HG02763 (cell line): ENCODE measurements around the gene NR5A1.

Experiments used
- ATAC-seq: cut with Tn5 transposase; IDR thresholded peaks from one replicate; pipeline ENCODE4 v1.9.1; 2021; ENCODE audit warnings: mild to moderate bottlenecking, moderate library complexity; ENCODE audit not compliant: unreplicated experiment

NR5A1 gene

GRCh38 chr9:124467410-124468060, 39.7 kb downstream of the NR5A1 start:
- ATAC-seq: no peak

- ATAC-seq: no peak
Observed at GRCh38 chr9:124465736-124466135, 41.5 kb downstream of the NR5A1 start.

DNA sequence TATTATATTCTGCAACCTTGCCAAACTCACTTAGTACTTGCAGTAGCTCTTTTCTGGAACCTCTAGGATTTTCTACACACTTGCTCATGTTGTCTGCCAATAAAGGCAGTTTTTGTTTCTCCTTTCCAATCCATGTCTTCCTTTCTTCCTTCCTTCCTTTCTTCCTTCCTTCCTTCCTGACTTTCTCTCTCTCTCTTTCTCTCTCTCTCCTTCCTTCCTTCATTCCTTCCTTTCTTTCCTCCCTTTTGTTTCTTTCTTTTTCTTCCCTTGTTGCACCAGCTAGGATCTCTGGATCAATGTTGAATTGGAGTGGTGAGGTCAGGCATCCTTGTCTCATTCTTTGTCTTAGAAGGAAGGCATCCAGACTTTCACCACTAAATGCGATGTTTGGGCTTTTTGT, 44.5 kb downstream of the NR5A1 start:
- ATAC-seq: no peak

- ATAC-seq: no peak
Observed at GRCh38 chr9:124458441-124458840, 48.8 kb downstream of the NR5A1 start.

GRCh38 chr9:124457887-124458431, 49.2 kb downstream of the NR5A1 start:
- ATAC-seq: no peak

GRCh38 chr9:124457079-124457886, 49.9 kb downstream of the NR5A1 start:
- ATAC-seq: no peak

DNA sequence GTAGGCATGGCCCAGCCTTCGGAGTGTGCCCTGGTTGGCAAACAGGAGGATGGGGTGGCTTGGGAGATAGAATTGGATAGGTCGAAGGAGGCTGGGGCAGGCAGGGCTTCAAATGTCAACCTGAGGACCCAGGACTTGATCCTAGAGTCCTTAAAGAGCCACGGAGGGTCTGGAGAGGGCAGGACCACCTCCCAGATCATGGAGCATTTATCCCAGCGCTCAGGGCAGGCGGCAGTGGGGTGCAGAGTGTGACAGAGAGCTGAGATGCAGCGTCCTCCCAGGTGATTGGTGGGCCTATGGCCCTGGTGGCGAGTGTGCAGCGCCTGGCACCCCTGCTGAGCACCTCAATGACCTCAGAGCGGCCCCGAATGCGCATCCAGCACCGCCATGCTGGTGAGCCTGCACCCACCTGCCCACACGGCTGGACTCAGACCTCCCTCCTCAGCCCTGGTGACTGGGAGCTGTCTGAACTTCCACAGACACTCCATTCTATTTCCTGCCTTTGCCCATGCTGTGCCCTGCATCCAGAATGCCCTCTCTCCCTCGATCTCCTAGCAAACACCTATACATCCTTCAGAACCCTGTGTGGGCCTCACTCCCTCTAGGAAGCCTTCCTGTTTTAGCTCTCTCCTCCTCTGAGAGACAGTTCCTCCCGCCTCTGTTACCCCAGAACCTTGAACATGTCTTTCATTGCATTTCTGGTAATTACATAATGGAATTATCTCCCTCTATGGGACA, 50.7 kb downstream of the NR5A1 start:
- ATAC-seq: no peak

DNA sequence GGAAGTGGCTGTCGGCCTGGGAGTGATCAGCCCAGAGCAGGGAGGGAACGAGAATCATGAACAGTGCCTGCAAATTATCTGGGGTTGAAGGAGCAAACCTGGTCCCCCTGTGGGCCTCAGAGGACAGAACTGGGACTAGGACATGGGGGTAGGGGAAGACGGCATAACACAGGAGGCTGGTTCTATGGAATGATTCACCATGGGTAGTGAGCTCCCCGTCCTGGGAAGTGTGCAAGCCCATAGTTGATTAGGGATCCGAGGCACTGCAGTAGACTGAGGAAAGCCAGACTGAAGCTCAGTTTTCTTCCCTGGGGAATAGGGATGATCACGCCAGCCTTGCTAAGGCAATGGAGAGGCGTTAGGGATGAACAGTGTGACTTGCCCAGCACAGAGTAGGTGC, 51.4 kb downstream of the NR5A1 start:
- no peak for ATAC-seq

- ATAC-seq: no peak
Observed at GRCh38 chr9:124454791-124455443, 52.3 kb downstream of the NR5A1 start.

- ATAC-seq: no peak
Observed at GRCh38 chr9:124454296-124454695, 52.9 kb downstream of the NR5A1 start.

DNA sequence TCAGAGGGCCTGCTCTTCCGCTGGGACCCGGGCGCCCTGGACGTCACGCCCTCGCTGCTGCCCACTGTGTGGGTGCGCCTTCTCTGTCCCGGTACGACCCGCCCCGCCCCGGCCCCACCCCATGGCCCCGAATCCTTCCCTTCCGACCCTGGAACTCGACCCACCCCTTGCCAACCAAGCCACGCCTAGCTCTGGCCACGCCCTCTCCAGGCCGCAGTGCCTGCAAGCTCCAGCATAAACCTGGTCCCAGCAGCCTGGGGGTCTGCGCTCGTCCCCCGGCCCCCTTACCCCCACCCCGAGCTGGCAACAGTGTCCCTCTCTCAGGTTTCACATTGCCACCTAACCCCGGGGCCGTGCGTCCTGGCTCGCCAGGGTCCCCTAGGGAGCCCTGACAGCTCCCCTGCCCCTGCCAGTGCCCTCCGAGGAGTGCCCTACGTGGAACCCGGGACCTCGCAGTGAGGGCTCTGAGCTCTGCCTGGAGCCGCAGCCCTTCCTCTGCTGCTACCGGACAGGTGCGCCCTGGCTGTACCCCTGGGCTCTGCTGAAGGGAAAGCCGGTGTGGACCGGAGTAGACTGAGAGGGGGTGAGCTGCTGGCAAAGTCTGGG, 53.5 kb downstream of the NR5A1 start:
- ATAC-seq: no peak

- ATAC-seq: no peak
Observed at GRCh38 chr9:124452841-124453585, 54.2 kb downstream of the NR5A1 start.

DNA sequence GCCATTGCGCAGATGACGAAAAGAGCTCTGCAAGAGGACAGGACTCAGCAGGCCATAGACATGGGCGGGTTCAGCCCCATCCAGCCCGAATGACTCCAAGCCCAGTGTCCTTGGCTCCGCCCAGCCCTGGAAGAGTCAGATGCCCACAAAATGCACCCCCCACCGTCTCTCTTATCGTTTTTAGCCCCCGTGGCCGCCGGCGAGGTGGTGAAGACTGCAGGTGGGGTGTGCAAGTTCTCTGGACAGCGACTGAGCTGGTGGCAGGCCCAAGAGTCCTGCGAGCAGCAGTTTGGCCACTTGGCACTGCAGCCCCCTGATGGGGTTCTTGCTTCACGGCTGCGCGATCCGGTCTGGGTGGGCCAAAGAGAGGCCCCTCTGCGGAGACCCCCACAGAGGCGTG, 54.9 kb downstream of the NR5A1 start:
- no peak for ATAC-seq

- no peak for ATAC-seq
Observed at GRCh38 chr9:124450931-124451661, 56.1 kb downstream of the NR5A1 start.

GRCh38 chr9:124450241-124450924, 56.8 kb downstream of the NR5A1 start, which contains the start of gene ADGRD2:
TSS of gene ADGRD2 (plus strand) at chr9:124450451. CDS start at chr9:124451667, 1,216 bp downstream.
- ATAC-seq: no peak

DNA sequence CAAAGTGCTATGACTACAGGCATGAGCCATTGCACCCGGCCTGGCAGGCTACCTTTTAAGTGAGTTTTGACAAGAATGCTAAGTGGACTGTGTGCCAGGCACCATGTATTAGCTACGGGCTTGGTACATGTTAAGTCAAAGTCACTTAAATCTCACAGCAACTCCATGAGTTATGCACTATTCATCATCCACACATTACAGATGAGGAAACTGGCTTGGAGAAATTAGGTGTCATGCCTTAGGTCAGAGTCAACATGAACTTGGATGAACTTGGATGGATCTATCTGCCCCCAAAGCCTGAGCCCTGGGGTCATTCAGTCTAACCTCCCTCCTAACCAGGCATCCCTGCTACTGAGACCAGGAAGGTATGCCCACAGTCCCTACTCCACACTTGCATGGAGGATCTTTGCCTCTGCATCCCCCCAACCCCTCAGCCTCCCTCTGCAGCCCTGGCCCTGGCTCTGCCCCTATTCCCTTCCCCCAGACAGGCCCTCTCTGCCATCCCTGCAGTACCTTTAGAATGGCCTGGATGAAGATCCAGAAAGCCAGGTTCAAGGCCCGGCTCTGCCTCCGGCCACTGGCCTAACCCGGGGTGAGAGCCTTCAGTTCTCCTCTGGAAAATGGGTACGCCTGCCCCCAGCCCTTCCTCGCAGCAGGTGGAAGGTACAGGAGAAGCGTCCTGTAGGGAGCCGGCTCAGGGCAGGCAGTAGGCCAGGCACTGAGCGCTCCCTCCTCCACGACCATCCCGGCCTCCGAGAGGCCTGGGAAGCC, 57.6 kb downstream of the NR5A1 start:
- no peak for ATAC-seq

DNA sequence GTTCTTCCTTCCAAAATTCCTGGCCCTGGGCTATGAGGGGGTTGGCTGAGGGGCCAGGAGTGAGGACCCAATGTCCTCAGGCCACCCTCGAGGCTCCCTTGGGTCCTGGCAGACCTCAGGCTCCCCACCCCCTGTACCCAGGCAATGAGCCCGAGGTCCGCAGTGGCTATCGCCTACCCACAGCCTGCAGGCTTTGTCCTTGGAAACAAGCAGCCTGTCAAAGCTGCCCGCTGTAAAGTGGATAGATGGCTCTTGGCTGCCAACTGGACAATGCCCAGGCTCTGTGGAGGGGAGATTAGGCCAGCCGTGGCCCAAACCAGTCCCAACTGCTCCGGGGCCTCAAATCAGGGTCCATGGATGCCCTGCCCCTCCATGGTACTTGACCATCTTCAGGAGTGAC, 59.2 kb downstream of the NR5A1 start:
- no peak for ATAC-seq

DNA sequence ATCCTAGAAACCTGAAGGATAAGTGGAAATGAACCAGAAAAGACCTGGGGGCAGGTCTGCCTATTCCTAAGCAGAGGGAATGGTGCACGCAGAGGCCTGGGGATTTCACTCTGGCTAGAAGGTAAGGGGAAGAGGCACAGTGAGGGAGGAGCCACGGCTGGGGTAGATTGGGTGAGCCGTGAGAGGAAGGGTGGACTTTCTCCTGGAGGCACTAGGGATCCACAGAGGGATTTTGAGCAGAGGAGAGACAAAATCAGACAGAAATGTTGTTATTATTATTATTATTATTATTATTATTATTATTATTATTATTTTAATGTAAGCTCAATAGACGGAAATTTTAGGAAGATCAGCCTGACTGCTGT, 59.9 kb downstream of the NR5A1 start:
- ATAC-seq: no peak
